Keratinocyte (primary cell): ENCODE measurements around the gene SLC23A2. TPM values are rescaled to one million over a fixed set of nuclear protein-coding genes. Genes with fewer than 3 reads are reported as not detected.

ENCODE experiments used
- DNase-seq: peaks from one replicate; pipeline ENCODE4 v3.0.0-alpha.2; 2011; ENCODE audit warnings: low read depth, missing footprints, low spot score
- FAIRE-seq: peaks from 2 replicates; lab custom pipeline; 2011; peaks lifted over from hg19 to GRCh38; lab: Jason Lieb, UNC
- H2AFZ ChIP-seq: 2 replicates; pipeline ENCODE4 v1.6.0; 2012; ENCODE audit warnings: low read length, control low read depth, inconsistent platforms; ENCODE audit not compliant: control insufficient read depth
- H3K27ac ChIP-seq: 2 replicates; pipeline ENCODE4 v1.5.1; 2011; ENCODE audit warnings: low read length; ENCODE audit not compliant: control insufficient read depth, insufficient read depth
- H3K27me3 ChIP-seq: 3 replicates; pipeline ENCODE4 v1.6.0; 2011; ENCODE audit warnings: low read length; ENCODE audit not compliant: control insufficient read depth, insufficient read depth; ENCODE audit errors: extremely low read depth
- H3K36me3 ChIP-seq, 2 experiments: 2 replicates in 1 of 2; 3 replicates in 1 of 2; pipeline ENCODE4 v1.5.1; 2011; ENCODE audit warnings: low read length in 2 of 2, mild to moderate bottlenecking in 1 of 2; ENCODE audit not compliant: control insufficient read depth in 2 of 2, insufficient read depth in 2 of 2; ENCODE audit errors: extremely low read depth in 1 of 2
- H3K4me1 ChIP-seq: 3 replicates; pipeline ENCODE4 v1.5.1; 2011; ENCODE audit warnings: low read length; ENCODE audit not compliant: control insufficient read depth, insufficient read depth; ENCODE audit errors: extremely low read depth
- H3K4me2 ChIP-seq: 3 replicates; pipeline ENCODE4 v1.6.0; 2011; ENCODE audit warnings: low read depth, low read length; ENCODE audit not compliant: control insufficient read depth, insufficient read depth; ENCODE audit errors: extremely low read depth
- H3K4me3 ChIP-seq, 3 experiments: fragments of 200-600 bp in 1 of 3; sonication (generic) in 1 of 3; 2 replicates in 2 of 3; 3 replicates in 1 of 3; pipeline ENCODE4 v1.5.1; 2011 to 2016; ENCODE audit warnings: low read length in 3 of 3, mild to moderate bottlenecking in 3 of 3, control low read depth in 2 of 3, inconsistent platforms in 1 of 3, low read depth in 1 of 3, mixed read lengths in 1 of 3, mixed run types in 1 of 3, moderate library complexity in 1 of 3; ENCODE audit not compliant: control insufficient read depth in 2 of 3, insufficient read depth in 2 of 3; ENCODE audit errors: extremely low read depth in 1 of 3
- H3K79me2 ChIP-seq: 2 replicates; pipeline ENCODE4 v1.6.0; 2012; ENCODE audit warnings: low read length; ENCODE audit not compliant: control insufficient read depth, insufficient read depth
- H3K9ac ChIP-seq: 3 replicates; pipeline ENCODE4 v1.6.0; 2011; ENCODE audit warnings: low read length; ENCODE audit not compliant: control insufficient read depth, insufficient read depth; ENCODE audit errors: extremely low read depth
- H3K9me1 ChIP-seq: 3 replicates; pipeline ENCODE4 v1.6.0; 2011; ENCODE audit warnings: low read length; ENCODE audit not compliant: control insufficient read depth, insufficient read depth; ENCODE audit errors: extremely low read depth
- H3K9me3 ChIP-seq: 2 replicates; pipeline ENCODE4 v1.5.1; 2012; ENCODE audit warnings: low read depth, low read length; ENCODE audit not compliant: control insufficient read depth
- H4K20me1 ChIP-seq: 3 replicates; pipeline ENCODE4 v1.6.0; 2011; ENCODE audit warnings: low read length; ENCODE audit not compliant: control insufficient read depth, insufficient read depth; ENCODE audit errors: extremely low read depth
- EZH2 ChIP-seq: IDR thresholded peaks from one replicate; pipeline ENCODE4 v1.6.1; 2012; ENCODE audit warnings: inconsistent platforms, mild to moderate bottlenecking, low read length, moderate library complexity
- dilution Hi-C: fragments of 300-500 bp; cut with MboI; formaldehyde crosslinking; loops from one replicate; pipeline ENCODE4 v1.7.0; 2020; ENCODE audit warnings: low sequenced_read_pairs; ENCODE audit not compliant: extremely low pct_ligation_motif_present
- polyA plus RNA-seq, 5 experiments: library from polyadenylated mRNA; depleted of rRNA in 3 of 5; stranded (reverse) in 3 of 5; stranded (forward) in 1 of 5; unstranded in 1 of 5; fragments of >200 nt; gene quantifications; 1 replicate in 1 of 5; 2 replicates in 3 of 5; 3 replicates in 1 of 5; pipeline versions ENCODE4 v1.2.1 to v1.2.3, GENCODE V29; 2011 to 2012; ENCODE audit warnings: missing spikeins in 2 of 5, low read depth in 1 of 5, low replicate concordance in 1 of 5
- TF ChIP-seq, protein P1 (sequence below), 3 experiments: IDR thresholded peaks in 1 of 3; conservative IDR thresholded peaks in 1 of 3; optimal IDR thresholded peaks in 1 of 3; 2 replicates in 2 of 3; 3 replicates in 1 of 3; pipeline versions ENCODE3 to v1.5.1; 2011; ENCODE audit warnings: low read length in 3 of 3, mild to moderate bottlenecking in 3 of 3, moderate library complexity in 2 of 3, control low read depth in 1 of 3, inconsistent platforms in 1 of 3; ENCODE audit not compliant: insufficient read depth in 2 of 3; ENCODE audit errors: extremely low read depth in 1 of 3

The SLC23A2 gene
- polyA plus RNA-seq, 1 donor (not counting 4 experiments of a cell fraction or from before 2014, with no cell fraction given): 13.4 TPM

DNA sequence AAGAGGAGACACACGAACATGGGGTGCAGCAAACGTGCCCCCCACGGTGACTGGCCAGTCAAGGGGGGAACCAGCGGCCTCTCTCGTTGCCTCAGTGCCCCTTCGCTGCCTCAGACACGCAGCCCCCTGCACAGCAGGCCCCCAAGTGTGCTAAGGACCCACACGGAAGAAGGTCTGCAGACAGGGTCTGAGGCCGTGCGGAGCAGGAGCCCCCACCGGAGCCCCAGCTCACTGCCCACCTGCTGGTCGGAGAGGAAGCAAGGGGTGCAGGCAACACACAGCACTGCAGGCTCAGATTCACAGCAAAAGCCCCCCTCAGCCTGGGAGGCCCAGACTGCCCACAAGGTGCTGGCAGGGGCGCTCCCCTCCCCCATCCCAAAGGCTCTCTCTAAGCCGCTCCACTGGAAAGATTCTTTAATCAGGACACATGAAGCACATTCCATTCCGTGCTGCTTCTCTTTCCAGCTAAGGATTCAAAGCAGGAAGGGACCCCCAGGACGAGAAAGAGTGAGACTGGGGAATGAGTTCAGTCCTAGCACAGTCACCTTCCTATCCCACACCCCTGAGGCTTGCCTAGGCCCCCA lies 105.1 kb downstream of the SLC23A2 start:
- H3K9me3 ChIP-seq: no peaks in the 10 kb centered on the region
- dilution Hi-C loops: no loop called here

GRCh38 chr20:4894981-4895381 lies 106.3 kb downstream of the SLC23A2 start:
- no peak for FAIRE-seq

More for the DNA sequence above, 105.1 kb downstream of the SLC23A2 start:
- no peak overlapping the region for H2AFZ ChIP-seq
- no peaks in the 10 kb centered on the region for H3K27me3 ChIP-seq
- H3K79me2 ChIP-seq: no peaks in the 10 kb centered on the region
- no peak overlapping the region for H3K4me2 ChIP-seq
- no peak for DNase-seq
- no peak overlapping the region for H3K27ac ChIP-seq
- H3K4me3 ChIP-seq: no peak overlapping the region
- no peaks in the 10 kb centered on the region for H4K20me1 ChIP-seq
- H3K36me3 ChIP-seq: peaks cover 4 to 8% of the 10 kb centered on the region in 2 experiments
- FAIRE-seq: no peak
- H3K9ac ChIP-seq: no peak overlapping the region
- TF ChIP-seq, protein P1, sequence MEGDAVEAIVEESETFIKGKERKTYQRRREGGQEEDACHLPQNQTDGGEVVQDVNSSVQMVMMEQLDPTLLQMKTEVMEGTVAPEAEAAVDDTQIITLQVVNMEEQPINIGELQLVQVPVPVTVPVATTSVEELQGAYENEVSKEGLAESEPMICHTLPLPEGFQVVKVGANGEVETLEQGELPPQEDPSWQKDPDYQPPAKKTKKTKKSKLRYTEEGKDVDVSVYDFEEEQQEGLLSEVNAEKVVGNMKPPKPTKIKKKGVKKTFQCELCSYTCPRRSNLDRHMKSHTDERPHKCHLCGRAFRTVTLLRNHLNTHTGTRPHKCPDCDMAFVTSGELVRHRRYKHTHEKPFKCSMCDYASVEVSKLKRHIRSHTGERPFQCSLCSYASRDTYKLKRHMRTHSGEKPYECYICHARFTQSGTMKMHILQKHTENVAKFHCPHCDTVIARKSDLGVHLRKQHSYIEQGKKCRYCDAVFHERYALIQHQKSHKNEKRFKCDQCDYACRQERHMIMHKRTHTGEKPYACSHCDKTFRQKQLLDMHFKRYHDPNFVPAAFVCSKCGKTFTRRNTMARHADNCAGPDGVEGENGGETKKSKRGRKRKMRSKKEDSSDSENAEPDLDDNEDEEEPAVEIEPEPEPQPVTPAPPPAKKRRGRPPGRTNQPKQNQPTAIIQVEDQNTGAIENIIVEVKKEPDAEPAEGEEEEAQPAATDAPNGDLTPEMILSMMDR (optimal IDR thresholded peaks at IDR 0.05 in 1 of 3, IDR thresholded peaks at IDR 0.05 in 1 of 3, conservative IDR thresholded peaks at IDR 0.05 in 1 of 3; ENCODE audit: extremely low read depth in 1 of 3, insufficient read depth in 2 of 3, low read length in 3 of 3): no peak
- TF ChIP-seq EZH2: no peak
- H3K4me1 ChIP-seq: peaks cover 25% of the 10 kb centered on the region
- peaks cover 3% of the 10 kb centered on the region for H3K9me1 ChIP-seq

More at GRCh38 chr20:4894981-4895381, 106.3 kb downstream of the SLC23A2 start:
- no peak overlapping the region for H2AFZ ChIP-seq
- no peak for DNase-seq
- peaks cover 3% of the 10 kb centered on the region for H3K9me1 ChIP-seq
- TF ChIP-seq, protein P1 (optimal IDR thresholded peaks at IDR 0.05 in 1 of 3, IDR thresholded peaks at IDR 0.05 in 1 of 3, conservative IDR thresholded peaks at IDR 0.05 in 1 of 3; ENCODE audit: extremely low read depth in 1 of 3, insufficient read depth in 2 of 3, low read length in 3 of 3): no peak
- no peak for TF ChIP-seq EZH2
- no peaks in the 10 kb centered on the region for H3K27me3 ChIP-seq
- H3K79me2 ChIP-seq: no peaks in the 10 kb centered on the region
- H3K9me3 ChIP-seq: no peaks in the 10 kb centered on the region
- no peaks in the 10 kb centered on the region for H4K20me1 ChIP-seq
- dilution Hi-C loops: no loop called here
- peaks cover 4 to 8% of the 10 kb centered on the region in 2 experiments for H3K36me3 ChIP-seq
- H3K9ac ChIP-seq: no peak overlapping the region
- no peak overlapping the region for H3K4me2 ChIP-seq
- H3K4me3 ChIP-seq: no peak overlapping the region
- H3K27ac ChIP-seq: no peak overlapping the region
- H3K4me1 ChIP-seq: peaks cover 25% of the 10 kb centered on the region
